ENCODE results near the gene NKAPD1. TPM values are rescaled to one million over a fixed set of nuclear protein-coding genes. Genes with fewer than 3 reads are reported as not detected.
A peak's percentile ranks its signal among the peaks of the same experiment; 100 is the strongest.

The NKAPD1 gene
- total and polyA plus RNA-seq, 2 of the 13 experiments (the other 11 are each of a cell fraction or from before 2014, with no cell fraction given): 11.2 to 22.5 TPM

- TF ChIP-seq NKX3-1 (CRISPR knock-in tag; IDR thresholded peaks at IDR 0.05) (peak; percentile 83; the same call in 1 of the 2 replicates), ATF7 (IDR thresholded peaks at IDR 0.05) (peak; percentile 6; the same call in 1 of the 2 replicates), ATF7 (CRISPR knock-in tag; IDR thresholded peaks at IDR 0.05) (peak; percentile 66; the same call in 1 of the 2 replicates), AKAP8 (CRISPR knock-in tag; IDR thresholded peaks at IDR 0.05) (no peak), PAX8 (CRISPR knock-in tag; IDR thresholded peaks at IDR 0.05; ENCODE audit: borderline replicate concordance) (peak; percentile 83; the same call in 1 of the 2 replicates), NFIC (IDR thresholded peaks at IDR 0.05; ENCODE audit: low read length) (no peak), JARID2 (CRISPR knock-in tag; IDR thresholded peaks at IDR 0.05; ENCODE audit: insufficient replicate concordance) (peak; percentile 55), MLLT10 (CRISPR knock-in tag; IDR thresholded peaks at IDR 0.05) (no peak), FOXM1 (CRISPR knock-in tag; IDR thresholded peaks at IDR 0.05) (no peak), ZNF280D (CRISPR knock-in tag; IDR thresholded peaks at IDR 0.05) (peak; percentile 57; the same call in 1 of the 2 replicates), KDM4B (CRISPR knock-in tag; IDR thresholded peaks at IDR 0.05) (0 out of 2 replicates have a peak, but pooled peaks have one; percentile 31), KAT8 (CRISPR knock-in tag; IDR thresholded peaks at IDR 0.05) (peak; percentile 96), PCBP2 (optimal IDR thresholded peaks at IDR 0.05; ENCODE audit: low read depth, low read length, poor library complexity, severe bottlenecking) (no peak)
- TF ChIP-seq, protein P1, sequence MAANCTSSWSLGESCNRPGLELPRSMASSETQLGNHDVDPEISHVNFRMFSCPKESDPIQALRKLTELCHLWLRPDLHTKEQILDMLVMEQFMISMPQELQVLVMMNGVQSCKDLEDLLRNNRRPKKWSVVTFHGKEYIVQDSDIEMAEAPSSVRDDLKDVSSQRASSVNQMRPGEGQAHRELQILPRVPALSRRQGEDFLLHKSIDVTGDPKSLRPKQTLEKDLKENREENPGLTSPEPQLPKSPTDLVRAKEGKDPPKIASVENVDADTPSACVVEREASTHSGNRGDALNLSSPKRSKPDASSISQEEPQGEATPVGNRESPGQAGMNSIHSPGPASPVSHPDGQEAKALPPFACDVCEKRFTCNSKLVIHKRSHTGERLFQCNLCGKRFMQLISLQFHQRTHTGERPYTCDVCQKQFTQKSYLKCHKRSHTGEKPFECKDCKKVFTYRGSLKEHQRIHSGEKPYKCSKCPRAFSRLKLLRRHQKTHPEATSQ (CRISPR knock-in tag; IDR thresholded peaks at IDR 0.05; ENCODE audit: borderline replicate concordance): peak; percentile 89; the same call in 1 of the 2 replicates
- TF ChIP-seq, protein P2, sequence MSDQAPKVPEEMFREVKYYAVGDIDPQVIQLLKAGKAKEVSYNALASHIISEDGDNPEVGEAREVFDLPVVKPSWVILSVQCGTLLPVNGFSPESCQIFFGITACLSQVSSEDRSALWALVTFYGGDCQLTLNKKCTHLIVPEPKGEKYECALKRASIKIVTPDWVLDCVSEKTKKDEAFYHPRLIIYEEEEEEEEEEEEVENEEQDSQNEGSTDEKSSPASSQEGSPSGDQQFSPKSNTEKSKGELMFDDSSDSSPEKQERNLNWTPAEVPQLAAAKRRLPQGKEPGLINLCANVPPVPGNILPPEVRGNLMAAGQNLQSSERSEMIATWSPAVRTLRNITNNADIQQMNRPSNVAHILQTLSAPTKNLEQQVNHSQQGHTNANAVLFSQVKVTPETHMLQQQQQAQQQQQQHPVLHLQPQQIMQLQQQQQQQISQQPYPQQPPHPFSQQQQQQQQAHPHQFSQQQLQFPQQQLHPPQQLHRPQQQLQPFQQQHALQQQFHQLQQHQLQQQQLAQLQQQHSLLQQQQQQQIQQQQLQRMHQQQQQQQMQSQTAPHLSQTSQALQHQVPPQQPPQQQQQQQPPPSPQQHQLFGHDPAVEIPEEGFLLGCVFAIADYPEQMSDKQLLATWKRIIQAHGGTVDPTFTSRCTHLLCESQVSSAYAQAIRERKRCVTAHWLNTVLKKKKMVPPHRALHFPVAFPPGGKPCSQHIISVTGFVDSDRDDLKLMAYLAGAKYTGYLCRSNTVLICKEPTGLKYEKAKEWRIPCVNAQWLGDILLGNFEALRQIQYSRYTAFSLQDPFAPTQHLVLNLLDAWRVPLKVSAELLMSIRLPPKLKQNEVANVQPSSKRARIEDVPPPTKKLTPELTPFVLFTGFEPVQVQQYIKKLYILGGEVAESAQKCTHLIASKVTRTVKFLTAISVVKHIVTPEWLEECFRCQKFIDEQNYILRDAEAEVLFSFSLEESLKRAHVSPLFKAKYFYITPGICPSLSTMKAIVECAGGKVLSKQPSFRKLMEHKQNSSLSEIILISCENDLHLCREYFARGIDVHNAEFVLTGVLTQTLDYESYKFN (CRISPR knock-in tag; conservative IDR thresholded peaks at IDR 0.05): peak; percentile 74
- TF ChIP-seq, protein P3, sequence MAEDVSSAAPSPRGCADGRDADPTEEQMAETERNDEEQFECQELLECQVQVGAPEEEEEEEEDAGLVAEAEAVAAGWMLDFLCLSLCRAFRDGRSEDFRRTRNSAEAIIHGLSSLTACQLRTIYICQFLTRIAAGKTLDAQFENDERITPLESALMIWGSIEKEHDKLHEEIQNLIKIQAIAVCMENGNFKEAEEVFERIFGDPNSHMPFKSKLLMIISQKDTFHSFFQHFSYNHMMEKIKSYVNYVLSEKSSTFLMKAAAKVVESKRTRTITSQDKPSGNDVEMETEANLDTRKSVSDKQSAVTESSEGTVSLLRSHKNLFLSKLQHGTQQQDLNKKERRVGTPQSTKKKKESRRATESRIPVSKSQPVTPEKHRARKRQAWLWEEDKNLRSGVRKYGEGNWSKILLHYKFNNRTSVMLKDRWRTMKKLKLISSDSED (CRISPR knock-in tag; IDR thresholded peaks at IDR 0.05): no peak
- TF ChIP-seq, protein P4, sequence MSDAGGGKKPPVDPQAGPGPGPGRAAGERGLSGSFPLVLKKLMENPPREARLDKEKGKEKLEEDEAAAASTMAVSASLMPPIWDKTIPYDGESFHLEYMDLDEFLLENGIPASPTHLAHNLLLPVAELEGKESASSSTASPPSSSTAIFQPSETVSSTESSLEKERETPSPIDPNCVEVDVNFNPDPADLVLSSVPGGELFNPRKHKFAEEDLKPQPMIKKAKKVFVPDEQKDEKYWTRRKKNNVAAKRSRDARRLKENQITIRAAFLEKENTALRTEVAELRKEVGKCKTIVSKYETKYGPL (CRISPR knock-in tag; IDR thresholded peaks at IDR 0.05): 0 out of 2 replicates have a peak, but pooled peaks have one; percentile 41
Observed at GRCh38 chr11:112024773-112025678, 49.1 kb upstream of the NKAPD1 start, which contains the start of gene DLAT (continued).
